Activated T-cell treated with anti-CD3 and anti-CD28 coated beads, Interleukin-2, amount 50 U/mL, for 24 hours (primary cell): Measurements from ENCODE around the gene C1orf198.

Source experiments
- DNase-seq: peaks from one replicate; pipeline ENCODE4 v3.0.0-alpha.2; 2020
- H3K27ac Mint-ChIP-seq: 2 replicates; pipeline ENCODE4 v1.8.0; 2020; ENCODE audit warnings: mild to moderate bottlenecking, mixed read lengths
- H3K27me3 Mint-ChIP-seq: 2 replicates; pipeline ENCODE4 v1.8.0; 2020; ENCODE audit warnings: mixed read lengths
- H3K36me3 Mint-ChIP-seq: 2 replicates; pipeline ENCODE4 v1.8.0; 2020; ENCODE audit warnings: low read depth, mixed read lengths
- H3K4me1 Mint-ChIP-seq: 2 replicates; pipeline ENCODE4 v1.8.0; 2020; ENCODE audit warnings: low read depth, mixed read lengths
- H3K4me3 Mint-ChIP-seq: 2 replicates; pipeline ENCODE4 v1.8.0; 2020; ENCODE audit warnings: mild to moderate bottlenecking, moderate library complexity, mixed read lengths
- H3K9me3 Mint-ChIP-seq: 2 replicates; pipeline ENCODE4 v1.8.0; 2020; ENCODE audit warnings: mixed read lengths

The C1orf198 gene

GRCh38 chr1:230877146-230877923, 9.0 kb upstream of the C1orf198 start:
- H3K9me3 Mint-ChIP-seq: no peaks in the 10 kb centered on the region
- H3K27me3 Mint-ChIP-seq: peaks cover 60% of the 10 kb centered on the region
- H3K4me1 Mint-ChIP-seq: no peaks in the 10 kb centered on the region
- no peaks in the 10 kb centered on the region for H3K36me3 Mint-ChIP-seq
- no peak overlapping the region for H3K27ac Mint-ChIP-seq
- no peak overlapping the region for H3K4me3 Mint-ChIP-seq
- no peak for DNase-seq

GRCh38 chr1:230876660-230877059, 8.3 kb upstream of the C1orf198 start:
- Mint-ChIP-seq H3K4me1 (no peaks in the 10 kb centered on the region), H3K4me3 (no peak overlapping the region), H3K9me3 (no peaks in the 10 kb centered on the region), H3K27me3 (peaks cover 59% of the 10 kb centered on the region), H3K27ac (no peak overlapping the region), H3K36me3 (no peaks in the 10 kb centered on the region)
- no peak for DNase-seq

GRCh38 chr1:230875370-230875769, 7.0 kb upstream of the C1orf198 start:
- H3K27ac Mint-ChIP-seq: no peak overlapping the region

GRCh38 chr1:230870916-230871315, 2.6 kb upstream of the C1orf198 start:
- H3K36me3 Mint-ChIP-seq: peaks cover 1% of the 10 kb centered on the region

More at GRCh38 chr1:230875370-230875769, 7.0 kb upstream of the C1orf198 start:
- no peak overlapping the region for H3K4me3 Mint-ChIP-seq
- no peaks in the 10 kb centered on the region for H3K36me3 Mint-ChIP-seq
- no peak for DNase-seq
- H3K4me1 Mint-ChIP-seq: no peaks in the 10 kb centered on the region
- H3K27me3 Mint-ChIP-seq: peaks cover 55% of the 10 kb centered on the region
- H3K9me3 Mint-ChIP-seq: no peaks in the 10 kb centered on the region

GRCh38 chr1:230869500-230869899, 1.2 kb upstream of the C1orf198 start:
- H3K4me1 Mint-ChIP-seq: peaks cover 16% of the 10 kb centered on the region
- no peak for DNase-seq
- H3K27me3 Mint-ChIP-seq: peaks cover 45% of the 10 kb centered on the region
- H3K27ac Mint-ChIP-seq: no peak overlapping the region
- peak overlapping the region; percentile 58 for H3K4me3 Mint-ChIP-seq
- peaks cover 1% of the 10 kb centered on the region for H3K36me3 Mint-ChIP-seq
- no peaks in the 10 kb centered on the region for H3K9me3 Mint-ChIP-seq

More at GRCh38 chr1:230870916-230871315, 2.6 kb upstream of the C1orf198 start:
- H3K27me3 Mint-ChIP-seq: peaks cover 53% of the 10 kb centered on the region
- no peaks in the 10 kb centered on the region for H3K9me3 Mint-ChIP-seq
- peaks cover 16% of the 10 kb centered on the region for H3K4me1 Mint-ChIP-seq
- H3K4me3 Mint-ChIP-seq: no peak overlapping the region
- H3K27ac Mint-ChIP-seq: no peak overlapping the region
- no peak for DNase-seq

- peak overlapping the region; percentile 40 for H3K27ac Mint-ChIP-seq
- no peaks in the 10 kb centered on the region for H3K9me3 Mint-ChIP-seq
- no peak for DNase-seq
- peaks cover 16% of the 10 kb centered on the region for H3K4me1 Mint-ChIP-seq
- peaks cover 42% of the 10 kb centered on the region for H3K27me3 Mint-ChIP-seq
- peak overlapping the region; percentile 81 for H3K4me3 Mint-ChIP-seq
- peaks cover 1% of the 10 kb centered on the region for H3K36me3 Mint-ChIP-seq
These were observed 540 bp upstream of the C1orf198 start for GRCh38 chr1:230868736-230869385.

GRCh38 chr1:230867101-230867902, 1.0 kb downstream of the C1orf198 start:
- H3K4me1 Mint-ChIP-seq: peaks cover 26% of the 10 kb centered on the region
- DNase-seq: no peak
- peak overlapping the region; percentile 57 for H3K27ac Mint-ChIP-seq
- peaks cover 38% of the 10 kb centered on the region for H3K27me3 Mint-ChIP-seq
- H3K4me3 Mint-ChIP-seq: peak overlapping the region; percentile 84
- H3K9me3 Mint-ChIP-seq: no peaks in the 10 kb centered on the region
- H3K36me3 Mint-ChIP-seq: peaks cover 1% of the 10 kb centered on the region

- peaks cover 26% of the 10 kb centered on the region for H3K4me1 Mint-ChIP-seq
- no peak for DNase-seq
- H3K4me3 Mint-ChIP-seq: peak overlapping the region; percentile 84
- no peak overlapping the region for H3K27ac Mint-ChIP-seq
- H3K27me3 Mint-ChIP-seq: peaks cover 33% of the 10 kb centered on the region
- H3K36me3 Mint-ChIP-seq: peaks cover 1% of the 10 kb centered on the region
- H3K9me3 Mint-ChIP-seq: no peaks in the 10 kb centered on the region
These were observed 1.9 kb downstream of the C1orf198 start for GRCh38 chr1:230866171-230867070.

GRCh38 chr1:230865062-230865817, 3.1 kb downstream of the C1orf198 start:
- Mint-ChIP-seq H3K27ac (no peak overlapping the region), H3K9me3 (no peaks in the 10 kb centered on the region), H3K4me3 (no peak overlapping the region), H3K36me3 (peaks cover 1% of the 10 kb centered on the region), H3K4me1 (peaks cover 26% of the 10 kb centered on the region), H3K27me3 (peaks cover 25% of the 10 kb centered on the region)
- no peak for DNase-seq

GRCh38 chr1:230864441-230864840, 3.9 kb downstream of the C1orf198 start:
- H3K4me3 Mint-ChIP-seq: no peak overlapping the region

GRCh38 chr1:230863449-230863848, 4.9 kb downstream of the C1orf198 start:
- Mint-ChIP-seq H3K27ac (peak overlapping the region; percentile 26), H3K4me3 (no peak overlapping the region), H3K4me1 (peaks cover 26% of the 10 kb centered on the region), H3K27me3 (peaks cover 10% of the 10 kb centered on the region), H3K36me3 (peaks cover 1% of the 10 kb centered on the region), H3K9me3 (no peaks in the 10 kb centered on the region)
- no peak for DNase-seq

More at GRCh38 chr1:230864441-230864840, 3.9 kb downstream of the C1orf198 start:
- H3K9me3 Mint-ChIP-seq: no peaks in the 10 kb centered on the region
- peaks cover 26% of the 10 kb centered on the region for H3K4me1 Mint-ChIP-seq
- peaks cover 1% of the 10 kb centered on the region for H3K36me3 Mint-ChIP-seq
- H3K27me3 Mint-ChIP-seq: peaks cover 17% of the 10 kb centered on the region
- DNase-seq: no peak
- no peak overlapping the region for H3K27ac Mint-ChIP-seq

GRCh38 chr1:230861970-230862595, 6.2 kb downstream of the C1orf198 start:
- Mint-ChIP-seq H3K36me3 (no peaks in the 10 kb centered on the region), H3K27ac (no peak overlapping the region), H3K4me1 (peaks cover 19% of the 10 kb centered on the region), H3K27me3 (peaks cover 3% of the 10 kb centered on the region), H3K4me3 (no peak overlapping the region), H3K9me3 (no peaks in the 10 kb centered on the region)
- no peak for DNase-seq

GRCh38 chr1:230861489-230861888, 6.8 kb downstream of the C1orf198 start:
- peaks cover 13% of the 10 kb centered on the region for H3K4me1 Mint-ChIP-seq
- no peaks in the 10 kb centered on the region for H3K27me3 Mint-ChIP-seq
- no peaks in the 10 kb centered on the region for H3K9me3 Mint-ChIP-seq
- H3K4me3 Mint-ChIP-seq: no peak overlapping the region
- DNase-seq: no peak
- H3K27ac Mint-ChIP-seq: no peak overlapping the region
- no peaks in the 10 kb centered on the region for H3K36me3 Mint-ChIP-seq
